ENCODE data around the gene STAT5B. TPM values are rescaled to one million over a fixed set of nuclear protein-coding genes. Genes with fewer than 3 reads are reported as not detected.

STAT5B gene
- total RNA-seq, 2 experiments from 2014 or later: 128 to 129 TPM

DNA sequence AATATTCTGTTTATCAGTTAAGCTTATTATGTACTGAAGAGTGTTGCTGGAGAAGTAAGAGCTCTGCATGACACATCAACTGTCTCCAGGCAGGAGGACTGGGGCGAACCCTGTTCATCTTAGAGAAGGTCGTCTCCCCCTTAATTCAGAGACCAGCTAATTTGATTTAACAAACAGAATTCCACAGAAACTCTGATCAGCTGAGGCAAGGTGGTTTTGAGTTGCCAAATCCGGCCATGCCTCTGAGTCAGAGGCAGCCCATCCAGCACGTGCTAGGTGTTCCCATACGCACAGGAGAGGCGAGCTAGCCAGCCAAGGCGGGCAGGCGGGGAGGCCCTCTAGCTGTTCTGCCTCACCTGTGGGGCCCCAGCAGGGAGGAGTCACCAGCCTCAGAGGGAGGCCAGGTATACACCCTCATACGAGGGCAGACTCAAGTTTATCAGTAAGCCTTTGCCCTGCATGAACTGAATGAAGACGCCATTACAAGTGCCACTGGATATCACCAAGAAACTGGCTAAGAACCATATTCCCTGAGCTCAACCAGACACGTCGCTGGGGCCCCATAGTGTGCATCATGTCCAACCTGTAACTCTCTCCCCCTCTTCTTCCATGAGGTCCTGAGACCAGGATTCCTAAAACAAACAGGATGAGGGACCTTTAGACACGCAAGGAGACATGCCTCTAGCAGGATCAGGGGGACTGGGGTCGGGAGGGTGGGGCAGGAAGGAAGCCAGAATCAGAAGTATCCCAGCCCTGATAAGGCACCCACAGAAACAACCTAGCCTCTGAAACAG is 37.8 kb upstream of the STAT5B start:
- ATAC-seq: no peak
- H3K27me3 Mint-ChIP-seq: no peaks in the 10 kb centered on the region
- DNase-seq: peak; percentile 45
- TF ChIP-seq, protein P1, sequence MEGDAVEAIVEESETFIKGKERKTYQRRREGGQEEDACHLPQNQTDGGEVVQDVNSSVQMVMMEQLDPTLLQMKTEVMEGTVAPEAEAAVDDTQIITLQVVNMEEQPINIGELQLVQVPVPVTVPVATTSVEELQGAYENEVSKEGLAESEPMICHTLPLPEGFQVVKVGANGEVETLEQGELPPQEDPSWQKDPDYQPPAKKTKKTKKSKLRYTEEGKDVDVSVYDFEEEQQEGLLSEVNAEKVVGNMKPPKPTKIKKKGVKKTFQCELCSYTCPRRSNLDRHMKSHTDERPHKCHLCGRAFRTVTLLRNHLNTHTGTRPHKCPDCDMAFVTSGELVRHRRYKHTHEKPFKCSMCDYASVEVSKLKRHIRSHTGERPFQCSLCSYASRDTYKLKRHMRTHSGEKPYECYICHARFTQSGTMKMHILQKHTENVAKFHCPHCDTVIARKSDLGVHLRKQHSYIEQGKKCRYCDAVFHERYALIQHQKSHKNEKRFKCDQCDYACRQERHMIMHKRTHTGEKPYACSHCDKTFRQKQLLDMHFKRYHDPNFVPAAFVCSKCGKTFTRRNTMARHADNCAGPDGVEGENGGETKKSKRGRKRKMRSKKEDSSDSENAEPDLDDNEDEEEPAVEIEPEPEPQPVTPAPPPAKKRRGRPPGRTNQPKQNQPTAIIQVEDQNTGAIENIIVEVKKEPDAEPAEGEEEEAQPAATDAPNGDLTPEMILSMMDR (IDR thresholded peaks at IDR 0.05): no peak
- peak overlapping the region; percentile 66 for H3K4me3 Mint-ChIP-seq
- no peaks in the 10 kb centered on the region for H3K9me3 Mint-ChIP-seq
- POLR2A ChIA-PET: interaction anchor here (1.2 to 8.0 kb wide), 12 partner anchors 8 to 132 kb away, joined by 3 to 136 read pairs (median 10); partner anchors contain the start of genes CAVIN1, STAT3, STAT5A and STAT5B
- peaks cover 74% of the 10 kb centered on the region for H3K36me3 Mint-ChIP-seq (ENCODE audit: low read depth)
- intact Hi-C loops (cut with micrococcal nuclease): no loop called here
- peaks cover 82% of the 10 kb centered on the region for H3K4me1 Mint-ChIP-seq (ENCODE audit: low read depth)
- CTCF ChIA-PET: interaction anchor here (1.0 to 30.6 kb wide), 10 partner anchors 7 to 204 kb away, joined by 3 to 968 read pairs (median 11); partner anchors contain the start of genes CAVIN1 and STAT3
- H3K27ac Mint-ChIP-seq: peak overlapping the region; percentile 91

DNA sequence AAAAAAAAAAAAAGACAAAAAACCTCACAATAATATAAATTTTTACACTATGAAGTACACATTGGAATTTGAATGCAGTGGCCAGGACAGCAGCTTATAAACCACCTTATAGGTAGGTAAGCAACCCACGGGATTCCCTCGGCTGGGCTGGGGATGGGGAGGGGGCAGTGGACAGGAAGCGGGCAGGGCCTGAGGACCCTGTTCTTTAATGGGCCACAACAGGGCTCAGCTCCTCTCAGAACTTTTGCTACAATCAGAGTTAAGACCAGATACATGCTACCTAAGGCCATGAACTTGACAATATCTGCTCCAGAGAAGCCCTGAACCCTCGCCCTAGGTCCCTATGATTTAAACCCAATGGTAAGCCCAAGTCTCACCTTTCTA is 37.2 kb upstream of the STAT5B start:
- no peak for ATAC-seq
- POLR2A ChIA-PET: interaction anchor here (1.2 to 8.0 kb wide), 15 partner anchors 9 to 206 kb away, joined by 3 to 136 read pairs (median 7); partner anchors contain the start of genes CAVIN1, STAT3, STAT5A and STAT5B
- H3K36me3 Mint-ChIP-seq (ENCODE audit: low read depth): peaks cover 73% of the 10 kb centered on the region
- H3K9me3 Mint-ChIP-seq: no peaks in the 10 kb centered on the region
- DNase-seq: no peak
- peak overlapping the region; percentile 66 for H3K4me3 Mint-ChIP-seq
- peak overlapping the region; percentile 91 for H3K27ac Mint-ChIP-seq
- TF ChIP-seq, protein P1 (IDR thresholded peaks at IDR 0.05): no peak
- peaks cover 85% of the 10 kb centered on the region for H3K4me1 Mint-ChIP-seq (ENCODE audit: low read depth)
- CTCF ChIA-PET: interaction anchor here (1.3 to 30.6 kb wide), 10 partner anchors 8 to 204 kb away, joined by 3 to 968 read pairs (median 11); partner anchors contain the start of gene STAT3
- H3K27me3 Mint-ChIP-seq: no peaks in the 10 kb centered on the region
- intact Hi-C loops (cut with micrococcal nuclease): no loop called here

DNA sequence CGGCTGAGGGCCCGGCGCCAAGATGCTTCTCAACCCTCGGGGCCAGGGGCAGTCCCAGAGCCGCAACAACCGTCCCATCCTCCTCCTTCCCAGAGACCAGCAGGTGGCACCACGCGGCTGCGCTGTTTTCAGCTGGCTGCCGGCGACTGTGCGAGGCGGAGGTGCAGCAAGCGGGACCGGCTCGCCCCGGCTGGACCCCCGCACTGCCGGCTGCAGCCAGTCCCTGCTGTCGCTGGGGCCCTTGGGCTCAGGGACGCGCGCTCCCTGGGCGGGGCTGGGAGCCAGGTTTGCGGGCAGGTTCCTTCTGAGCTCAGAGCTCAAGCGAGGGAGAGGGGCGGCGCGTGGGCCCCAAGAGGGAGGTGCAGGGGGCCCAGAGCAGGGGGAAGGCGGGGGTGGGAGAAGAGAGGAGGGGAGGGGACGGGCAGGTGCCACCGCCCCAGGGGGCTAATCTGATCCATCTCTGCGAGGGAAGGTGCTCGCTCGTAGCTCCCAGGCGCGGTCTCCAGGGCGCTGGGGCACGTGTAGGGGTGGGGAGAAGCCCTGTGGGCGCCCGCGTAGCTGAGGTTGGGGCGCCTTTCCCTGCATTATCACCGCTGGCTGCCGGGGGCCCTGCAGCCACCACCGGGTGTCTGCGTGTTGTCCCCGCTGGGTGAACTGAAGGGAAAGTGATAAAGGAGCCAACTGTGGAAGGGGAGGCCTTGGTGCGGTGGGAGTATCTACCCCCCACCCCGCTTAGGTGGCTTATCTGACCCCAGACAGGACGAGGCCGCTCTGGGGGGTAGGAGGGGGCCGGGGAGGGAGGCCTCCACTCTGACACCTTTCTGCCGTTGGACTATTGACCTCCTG is 36.3 kb upstream of the STAT5B start:
- Mint-ChIP-seq H3K4me1 (ENCODE audit: low read depth) (peaks cover 86% of the 10 kb centered on the region), H3K36me3 (ENCODE audit: low read depth) (peaks cover 71% of the 10 kb centered on the region), H3K27me3 (no peaks in the 10 kb centered on the region), H3K27ac (peak overlapping the region; percentile 94), H3K9me3 (no peaks in the 10 kb centered on the region), H3K4me3 (peak overlapping the region; percentile 66)
- ChIA-PET POLR2A (interaction anchor here (0.8 to 8.0 kb wide), 31 partner anchors 9 to 207 kb away, joined by 3 to 136 read pairs (median 4); partner anchors contain the start of genes CAVIN1, STAT3, STAT5A and STAT5B), CTCF (interaction anchor here (0.7 to 30.6 kb wide), 26 partner anchors 9 to 215 kb away, joined by 3 to 968 read pairs (median 4); partner anchors contain the start of genes CAVIN1 and STAT3)
- TF ChIP-seq, protein P1 (IDR thresholded peaks at IDR 0.05): peak; percentile 64
- DNase-seq (peak; percentile 94), ATAC-seq (peak; percentile 70)
- intact Hi-C loops (cut with micrococcal nuclease): no loop called here

DNA sequence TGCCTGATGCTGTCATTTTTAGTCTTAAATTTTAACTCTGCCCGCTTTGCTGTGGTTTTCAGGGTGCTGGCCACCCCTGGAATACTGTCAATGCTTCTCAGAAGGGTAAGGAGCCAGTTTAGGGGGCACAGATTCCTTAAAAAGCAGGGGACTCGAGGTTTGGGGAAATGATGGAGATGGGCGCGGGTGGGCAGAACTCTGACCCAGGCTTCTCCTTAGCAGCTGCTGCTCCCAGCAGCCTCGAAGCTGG is 35.8 kb upstream of the STAT5B start:
- POLR2A ChIA-PET: interaction anchor here (0.8 to 8.0 kb wide), 28 partner anchors 10 to 207 kb away, joined by 3 to 136 read pairs (median 5); partner anchors contain the start of genes STAT3, STAT5A and STAT5B
- no peaks in the 10 kb centered on the region for H3K27me3 Mint-ChIP-seq
- DNase-seq (no peak), ATAC-seq (no peak)
- H3K27ac Mint-ChIP-seq: peak overlapping the region; percentile 94
- peak overlapping the region; percentile 66 for H3K4me3 Mint-ChIP-seq
- CTCF ChIA-PET: interaction anchor here (0.8 to 30.6 kb wide), 24 partner anchors 9 to 215 kb away, joined by 3 to 968 read pairs (median 5); partner anchors contain the start of genes CAVIN1, STAT3 and STAT5A
- TF ChIP-seq, protein P1 (IDR thresholded peaks at IDR 0.05): no peak
- peaks cover 81% of the 10 kb centered on the region for H3K4me1 Mint-ChIP-seq (ENCODE audit: low read depth)
- no peaks in the 10 kb centered on the region for H3K9me3 Mint-ChIP-seq
- peaks cover 71% of the 10 kb centered on the region for H3K36me3 Mint-ChIP-seq (ENCODE audit: low read depth)
- intact Hi-C loops (cut with micrococcal nuclease): no loop called here

All from activated CD8-positive, alpha-beta T cell treated with anti-CD3 and anti-CD28 coated beads for 36 hours (primary cell).